SK-N-SH treated with all-trans-retinoic acid at 6 μM for 48 hours (cell line): ENCODE measurements around the gene MAP3K2.

Experiments used
- ATAC-seq: fragments of 200-7000 bp; cut with Tn5 transposase; 3 replicates; pipeline ENCODE4 v1.9.1; 2020; ENCODE audit warnings: mild to moderate bottlenecking, moderate library complexity
- BACH2 ChIP-seq: fragments of 250-450 bp; sonication (Bioruptor Pico); IDR thresholded peaks from 2 replicates; pipeline ENCODE4 v1.9.0; 2021; ENCODE audit warnings: mild to moderate bottlenecking, borderline replicate concordance
- CREB5 ChIP-seq: fragments of 250-450 bp; sonication (Bioruptor Pico); IDR thresholded peaks from 2 replicates; pipeline ENCODE4 v1.5.1; 2020; ENCODE audit warnings: low read depth, mild to moderate bottlenecking, moderate library complexity
- CSDC2 ChIP-seq: fragments of 250-450 bp; sonication (Bioruptor Pico); IDR thresholded peaks from 2 replicates; pipeline ENCODE4 v1.5.0; 2020; ENCODE audit warnings: mild to moderate bottlenecking, moderate library complexity
- CSRNP3 ChIP-seq: fragments of 250-450 bp; sonication (Bioruptor Pico); IDR thresholded peaks from 2 replicates; pipeline ENCODE4 v1.5.1; 2021; ENCODE audit warnings: mild to moderate bottlenecking, moderate library complexity
- ISL1 ChIP-seq: fragments of 250-450 bp; sonication (Bioruptor Pico); IDR thresholded peaks from 2 replicates; pipeline ENCODE4 v2.1.2; 2022; ENCODE audit warnings: mild to moderate bottlenecking, moderate library complexity
- PATZ1 ChIP-seq: fragments of 250-450 bp; sonication (Bioruptor Pico); IDR thresholded peaks from 2 replicates; pipeline ENCODE4 v1.8.0; 2020; ENCODE audit warnings: mild to moderate bottlenecking, moderate library complexity, borderline replicate concordance
- POU6F1 ChIP-seq: fragments of 250-450 bp; sonication (Bioruptor Pico); IDR thresholded peaks from 2 replicates; pipeline ENCODE4 v1.8.0; 2021; ENCODE audit warnings: low read depth, mild to moderate bottlenecking, moderate library complexity, borderline replicate concordance
- PPARA ChIP-seq: fragments of 250-450 bp; sonication (Bioruptor Pico); IDR thresholded peaks from 2 replicates; pipeline ENCODE4 v1.5.0; 2020; ENCODE audit warnings: mild to moderate bottlenecking, borderline replicate concordance
- SNAI2 ChIP-seq: fragments of 250-450 bp; sonication (Bioruptor Pico); IDR thresholded peaks from 2 replicates; pipeline ENCODE4 v1.5.0; 2020; ENCODE audit warnings: mild to moderate bottlenecking, moderate library complexity
- TCF4 ChIP-seq: fragments of 250-450 bp; sonication (Bioruptor Pico); IDR thresholded peaks from 2 replicates; pipeline ENCODE4 v1.8.0; 2021; ENCODE audit warnings: mild to moderate bottlenecking, moderate library complexity, borderline replicate concordance
- TSHZ2 ChIP-seq: fragments of 250-450 bp; sonication (Bioruptor Pico); IDR thresholded peaks from 2 replicates; pipeline ENCODE4 v1.5.0; 2020; ENCODE audit warnings: mild to moderate bottlenecking, moderate library complexity
- ZC3H10 ChIP-seq: fragments of 250-450 bp; sonication (Bioruptor Pico); IDR thresholded peaks from 2 replicates; pipeline ENCODE4 v1.5.1; 2021; ENCODE audit warnings: mild to moderate bottlenecking, moderate library complexity
- ZFP3 ChIP-seq: fragments of 250-450 bp; sonication (Bioruptor Pico); IDR thresholded peaks from 2 replicates; pipeline ENCODE4 v1.5.0; 2020; ENCODE audit warnings: mild to moderate bottlenecking, moderate library complexity
- ZNF70 ChIP-seq: fragments of 450-650 bp; formaldehyde crosslinking; IDR thresholded peaks from 2 replicates; pipeline ENCODE4 v1.5.0; 2020; ENCODE audit warnings: mild to moderate bottlenecking, moderate library complexity
- ZNF8 ChIP-seq: fragments of 450-650 bp; formaldehyde crosslinking; IDR thresholded peaks from 2 replicates; pipeline ENCODE4 v1.5.0; 2020; ENCODE audit warnings: mild to moderate bottlenecking, moderate library complexity

The MAP3K2 gene

GRCh38 chr2:127407091-127407490 lies 19.3 kb upstream of the MAP3K2 start:
- no peak for TF ChIP-seq ISL1 (CRISPR knock-in tag)
- no peak for TF ChIP-seq CSRNP3 (CRISPR knock-in tag)
- no peak for TF ChIP-seq CREB5 (CRISPR knock-in tag)
- no peak for ATAC-seq

- TF ChIP-seq ZNF8 (CRISPR knock-in tag) (no peak), ZFP3 (CRISPR knock-in tag) (no peak), BACH2 (no peak), TCF4 (CRISPR knock-in tag) (no peak), POU6F1 (CRISPR knock-in tag) (no peak), ZC3H10 (CRISPR knock-in tag) (no peak), PATZ1 (no peak), PPARA (CRISPR knock-in tag) (no peak), TSHZ2 (no peak), CSDC2 (CRISPR knock-in tag) (no peak), ZNF70 (CRISPR knock-in tag) (no peak)
- no peak for ATAC-seq
Observed at GRCh38 chr2:127406454-127406853, 18.7 kb upstream of the MAP3K2 start.

- TF ChIP-seq POU6F1 (CRISPR knock-in tag): no peak
- TF ChIP-seq SNAI2 (CRISPR knock-in tag): no peak
- TF ChIP-seq, all 23 proteins: peak for 0
- no peak for ATAC-seq
Observed at GRCh38 chr2:127405255-127405610, 17.5 kb upstream of the MAP3K2 start.

GRCh38 chr2:127404466-127405254 lies 16.9 kb upstream of the MAP3K2 start:
- TF ChIP-seq CSDC2 (CRISPR knock-in tag) (no peak), ISL1 (CRISPR knock-in tag) (no peak)
- ATAC-seq: no peak
